Measurements from ENCODE around the gene KIF12.
"Not testable (repeated sequence)": the region's sequence is repeated elsewhere in the genome, so short reads cannot be mapped to it uniquely, and the experiment has no call there.

Gene KIF12

GRCh38 chr9:114131808-114132549, 32.9 kb upstream of the KIF12 start:
- H3K4me3 Mint-ChIP-seq = no peak overlapping the region
- H3K36me3 Mint-ChIP-seq (ENCODE audit: low read depth) = no peaks in the 10 kb centered on the region
- H3K4me1 Mint-ChIP-seq = peaks cover 17% of the 10 kb centered on the region
- H3K27me3 Mint-ChIP-seq (ENCODE audit: low read depth, poor library complexity) = peaks cover 20% of the 10 kb centered on the region
- no peak overlapping the region for H3K27ac Mint-ChIP-seq
- DNase-seq = no peak
- peaks cover 17% of the 10 kb centered on the region for H3K9me3 Mint-ChIP-seq
- TF ChIP-seq CTCF (IDR thresholded peaks at IDR 0.05) = no peak

GRCh38 chr9:114130624-114131277, 31.7 kb upstream of the KIF12 start:
- Mint-ChIP-seq H3K4me3 (no peak overlapping the region), H3K27me3 (ENCODE audit: low read depth, poor library complexity) (peaks cover 21% of the 10 kb centered on the region), H3K9me3 (peaks cover 16% of the 10 kb centered on the region), H3K27ac (no peak overlapping the region), H3K4me1 (peaks cover 26% of the 10 kb centered on the region), H3K36me3 (ENCODE audit: low read depth) (no peaks in the 10 kb centered on the region)
- TF ChIP-seq CTCF (IDR thresholded peaks at IDR 0.05) = no peak
- DNase-seq = no peak

DNA sequence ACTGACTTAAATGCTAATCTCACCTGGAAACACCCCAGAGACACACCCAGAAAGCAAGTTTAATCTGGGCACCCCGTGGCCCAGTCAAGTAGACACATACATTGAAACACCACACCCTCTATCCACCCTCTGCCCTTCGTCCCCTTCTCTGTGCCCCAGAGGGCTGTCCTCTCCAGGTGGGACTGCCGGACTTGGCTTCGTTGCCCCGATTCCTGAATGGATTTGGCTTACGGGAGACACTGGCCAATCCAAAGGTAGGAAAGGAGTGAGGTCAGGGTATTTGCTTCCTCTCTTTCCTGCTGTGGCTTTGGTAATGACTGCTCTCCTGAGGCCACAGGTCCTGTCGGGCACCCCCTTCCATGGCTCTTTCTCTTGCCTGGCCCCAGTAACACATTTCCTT, 31.0 kb upstream of the KIF12 start:
- no peak overlapping the region for H3K27ac Mint-ChIP-seq
- H3K4me3 Mint-ChIP-seq = no peak overlapping the region
- TF ChIP-seq CTCF (IDR thresholded peaks at IDR 0.05) = no peak
- no peak for DNase-seq
- peaks cover 16% of the 10 kb centered on the region for H3K9me3 Mint-ChIP-seq
- H3K4me1 Mint-ChIP-seq = peaks cover 29% of the 10 kb centered on the region
- no peaks in the 10 kb centered on the region for H3K36me3 Mint-ChIP-seq (ENCODE audit: low read depth)
- H3K27me3 Mint-ChIP-seq (ENCODE audit: low read depth, poor library complexity) = peaks cover 21% of the 10 kb centered on the region

GRCh38 chr9:114128759-114129158, 29.7 kb upstream of the KIF12 start:
- H3K4me3 Mint-ChIP-seq; H3K36me3 Mint-ChIP-seq (ENCODE audit: low read depth); H3K27ac Mint-ChIP-seq; DNase-seq: not testable (repeated sequence)
- H3K4me1 Mint-ChIP-seq = peaks cover 33% of the 10 kb centered on the region
- peaks cover 18% of the 10 kb centered on the region for H3K27me3 Mint-ChIP-seq (ENCODE audit: low read depth, poor library complexity)
- H3K9me3 Mint-ChIP-seq = peaks cover 16% of the 10 kb centered on the region

GRCh38 chr9:114126247-114127060, 27.4 kb upstream of the KIF12 start:
- no peak for DNase-seq
- Mint-ChIP-seq H3K36me3 (ENCODE audit: low read depth) (no peaks in the 10 kb centered on the region), H3K4me1 (peaks cover 43% of the 10 kb centered on the region), H3K4me3 (no peak overlapping the region), H3K27me3 (ENCODE audit: low read depth, poor library complexity) (peaks cover 23% of the 10 kb centered on the region), H3K27ac (no peak overlapping the region), H3K9me3 (peaks cover 16% of the 10 kb centered on the region)
- TF ChIP-seq CTCF (IDR thresholded peaks at IDR 0.05) = no peak

DNA sequence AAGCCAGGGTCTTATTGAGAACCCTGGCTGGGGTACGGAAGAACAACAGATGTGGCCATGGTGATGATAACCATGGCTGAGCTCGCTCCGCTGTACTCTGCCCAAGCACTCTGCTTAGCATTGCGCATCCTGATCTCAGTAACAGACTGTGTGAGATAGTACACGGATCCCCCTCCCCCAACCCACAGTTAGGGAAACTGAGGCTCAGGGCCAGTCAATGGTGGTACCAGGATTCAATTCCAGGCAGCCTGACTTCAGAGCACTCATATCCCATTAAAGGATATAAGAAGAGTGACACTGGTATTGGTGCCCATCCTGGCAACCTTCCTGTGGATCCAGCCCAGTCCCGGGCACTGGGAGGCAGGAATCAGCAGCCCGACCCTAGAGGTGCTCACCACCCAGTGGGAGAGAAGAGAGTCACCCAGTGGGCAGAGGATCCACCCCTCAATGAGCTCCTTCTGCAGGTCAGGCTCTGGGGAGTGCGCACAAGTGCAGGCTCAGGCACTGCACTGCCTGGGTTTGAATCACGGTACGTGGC, 26.5 kb upstream of the KIF12 start:
- peaks cover 22% of the 10 kb centered on the region for H3K27me3 Mint-ChIP-seq (ENCODE audit: low read depth, poor library complexity)
- TF ChIP-seq CTCF (IDR thresholded peaks at IDR 0.05) = no peak
- peaks cover 16% of the 10 kb centered on the region for H3K9me3 Mint-ChIP-seq
- DNase-seq = no peak
- peaks cover 52% of the 10 kb centered on the region for H3K4me1 Mint-ChIP-seq
- H3K27ac Mint-ChIP-seq = peak overlapping the region; percentile 64
- H3K4me3 Mint-ChIP-seq = no peak overlapping the region
- no peaks in the 10 kb centered on the region for H3K36me3 Mint-ChIP-seq (ENCODE audit: low read depth)
